Measurements from ENCODE around the gene SDF2L1. TPM values are rescaled to one million over a fixed set of nuclear protein-coding genes. Genes with fewer than 3 reads are reported as not detected.

Gene SDF2L1
- total and polyA plus RNA-seq, 9 of the 15 experiments (the other 6 are each of a cell fraction or from before 2014, with no cell fraction given) = 15.1 to 989 (median 124) TPM

DNA sequence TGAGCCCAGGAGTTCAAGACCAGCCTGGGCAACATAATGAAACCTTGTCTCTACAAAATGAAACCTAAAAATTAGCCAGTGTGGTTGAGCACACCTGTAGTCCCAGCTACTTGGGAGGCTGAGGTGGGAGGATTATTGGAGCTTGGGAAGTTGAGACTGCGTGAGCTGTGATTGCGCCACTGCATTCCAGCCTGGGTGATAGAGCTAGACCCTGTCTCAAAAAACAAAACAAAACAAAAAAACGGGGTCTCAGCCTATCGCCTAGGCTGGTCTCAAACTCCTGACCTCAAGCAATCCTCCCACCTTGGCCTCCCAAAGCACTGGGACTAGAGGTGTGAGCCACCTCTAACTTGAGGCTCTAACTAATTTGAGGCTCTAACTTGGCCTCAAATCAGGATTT is 37.3 kb downstream of the SDF2L1 start (continued):
- no peak for TF ChIP-seq CREB3L1 (IDR thresholded peaks at IDR 0.05; ENCODE audit: borderline replicate concordance, low read depth)
- no peak for TF ChIP-seq KDM5B (IDR thresholded peaks at IDR 0.05; ENCODE audit: insufficient replicate concordance, low read depth, low read length)
- TF ChIP-seq ZNF354B (CRISPR knock-in tag; IDR thresholded peaks at IDR 0.05) = no peak
- TF ChIP-seq ZNF324 (CRISPR knock-in tag; IDR thresholded peaks at IDR 0.05) = no peak
- TF ChIP-seq CCAR2 (IDR thresholded peaks at IDR 0.05; ENCODE audit: low read depth, low read length) = no peak
- no peak for TF ChIP-seq ADNP (tag; IDR thresholded peaks at IDR 0.05)
- TF ChIP-seq RBM17 (IDR thresholded peaks at IDR 0.05; ENCODE audit: borderline replicate concordance, low read depth, low read length) = no peak
- TF ChIP-seq GTF2E2 (tag; IDR thresholded peaks at IDR 0.05) = no peak
- no peak for TF ChIP-seq UBTF (IDR thresholded peaks at IDR 0.05; ENCODE audit: borderline replicate concordance in 1 of 2, low read depth in 2 of 2, low read length in 2 of 2)
- no peak for TF ChIP-seq ZNF134 (CRISPR knock-in tag; conservative IDR thresholded peaks at IDR 0.05)
- no peak for TF ChIP-seq MYC (IDR thresholded peaks at IDR 0.05; ENCODE audit: low read depth, low read length)
- TF ChIP-seq MYC (CRISPR knock-in tag; IDR thresholded peaks at IDR 0.05; ENCODE audit: borderline replicate concordance, low read depth) = no peak
- TF ChIP-seq, protein P1, sequence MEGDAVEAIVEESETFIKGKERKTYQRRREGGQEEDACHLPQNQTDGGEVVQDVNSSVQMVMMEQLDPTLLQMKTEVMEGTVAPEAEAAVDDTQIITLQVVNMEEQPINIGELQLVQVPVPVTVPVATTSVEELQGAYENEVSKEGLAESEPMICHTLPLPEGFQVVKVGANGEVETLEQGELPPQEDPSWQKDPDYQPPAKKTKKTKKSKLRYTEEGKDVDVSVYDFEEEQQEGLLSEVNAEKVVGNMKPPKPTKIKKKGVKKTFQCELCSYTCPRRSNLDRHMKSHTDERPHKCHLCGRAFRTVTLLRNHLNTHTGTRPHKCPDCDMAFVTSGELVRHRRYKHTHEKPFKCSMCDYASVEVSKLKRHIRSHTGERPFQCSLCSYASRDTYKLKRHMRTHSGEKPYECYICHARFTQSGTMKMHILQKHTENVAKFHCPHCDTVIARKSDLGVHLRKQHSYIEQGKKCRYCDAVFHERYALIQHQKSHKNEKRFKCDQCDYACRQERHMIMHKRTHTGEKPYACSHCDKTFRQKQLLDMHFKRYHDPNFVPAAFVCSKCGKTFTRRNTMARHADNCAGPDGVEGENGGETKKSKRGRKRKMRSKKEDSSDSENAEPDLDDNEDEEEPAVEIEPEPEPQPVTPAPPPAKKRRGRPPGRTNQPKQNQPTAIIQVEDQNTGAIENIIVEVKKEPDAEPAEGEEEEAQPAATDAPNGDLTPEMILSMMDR (IDR thresholded peaks at IDR 0.05 in 2 of 3, conservative IDR thresholded peaks at IDR 0.05 in 1 of 3; ENCODE audit: insufficient read depth in 2 of 3, low read depth in 1 of 3, low read length in 3 of 3) = 0 out of 6 replicates have a peak, but pooled peaks of 1 of the 3 experiments have one; percentile 0
- no peak for TF ChIP-seq TGIF2 (CRISPR knock-in tag; IDR thresholded peaks at IDR 0.05)
- TF ChIP-seq KLF6 (CRISPR knock-in tag; IDR thresholded peaks at IDR 0.05; ENCODE audit: borderline replicate concordance) = no peak
- no peak for TF ChIP-seq ZNF384 (IDR thresholded peaks at IDR 0.05; ENCODE audit: low read depth, low read length)
- no peak for TF ChIP-seq HMGN3 (IDR thresholded peaks at IDR 0.05; ENCODE audit: borderline replicate concordance, extremely low read depth, insufficient read length, low read depth, low read length)
